SK-N-SH (cell line): ENCODE data around the gene PLAC9.
"Not testable (repeated sequence)": the region's sequence is repeated elsewhere in the genome, so short reads cannot be mapped to it uniquely, and the experiment has no call there.

Experiments used
- EP300 ChIP-seq, 2 experiments: IDR thresholded peaks; 2 replicates each; pipeline versions ENCODE4 v1.4.0 to v1.6.1; 2012; ENCODE audit warnings: borderline replicate concordance in 1 of 2, low read depth in 1 of 2, low read length in 1 of 2
- RFX5 ChIP-seq: IDR thresholded peaks from 2 replicates; pipeline ENCODE4 v1.6.1; 2012; ENCODE audit warnings: mild to moderate bottlenecking, improper control_type of control experiment, low read length
- YY1 ChIP-seq: IDR thresholded peaks from 2 replicates; pipeline ENCODE4 v1.4.0; 2012; ENCODE audit warnings: low read depth, mild to moderate bottlenecking
- TF ChIP-seq, protein P1 (sequence below): fragments of 200-600 bp; sonication (generic); IDR thresholded peaks from 2 replicates; pipeline ENCODE4 v1.6.1; 2017; ENCODE audit warnings: antibody characterized with exemption, mild to moderate bottlenecking, moderate library complexity
- TF ChIP-seq, protein P2 (sequence below): IDR thresholded peaks from 2 replicates; pipeline ENCODE4 v1.4.0; 2012; ENCODE audit warnings: low read depth

DNA sequence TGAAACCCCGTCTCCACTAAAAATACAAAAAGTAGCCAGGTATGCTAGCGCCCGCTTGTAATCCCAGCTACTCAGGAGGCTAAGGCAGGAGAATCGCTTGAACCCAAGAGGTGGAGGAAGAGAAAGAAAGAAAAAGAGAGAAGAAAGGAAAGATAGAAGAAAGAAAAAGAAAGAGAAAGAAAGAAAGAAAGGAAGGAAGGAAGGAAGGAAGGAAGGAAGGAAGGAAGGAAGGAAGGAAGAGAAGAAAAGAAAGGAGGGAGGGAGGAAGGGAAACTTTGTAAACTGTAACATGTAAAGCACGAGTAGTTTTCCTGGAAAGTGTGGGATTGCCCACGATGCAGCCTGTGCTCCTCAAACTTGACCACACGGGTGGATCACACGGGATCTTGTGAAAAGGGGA, 33.2 kb upstream of the PLAC9 start:
- TF ChIP-seq, protein P1, sequence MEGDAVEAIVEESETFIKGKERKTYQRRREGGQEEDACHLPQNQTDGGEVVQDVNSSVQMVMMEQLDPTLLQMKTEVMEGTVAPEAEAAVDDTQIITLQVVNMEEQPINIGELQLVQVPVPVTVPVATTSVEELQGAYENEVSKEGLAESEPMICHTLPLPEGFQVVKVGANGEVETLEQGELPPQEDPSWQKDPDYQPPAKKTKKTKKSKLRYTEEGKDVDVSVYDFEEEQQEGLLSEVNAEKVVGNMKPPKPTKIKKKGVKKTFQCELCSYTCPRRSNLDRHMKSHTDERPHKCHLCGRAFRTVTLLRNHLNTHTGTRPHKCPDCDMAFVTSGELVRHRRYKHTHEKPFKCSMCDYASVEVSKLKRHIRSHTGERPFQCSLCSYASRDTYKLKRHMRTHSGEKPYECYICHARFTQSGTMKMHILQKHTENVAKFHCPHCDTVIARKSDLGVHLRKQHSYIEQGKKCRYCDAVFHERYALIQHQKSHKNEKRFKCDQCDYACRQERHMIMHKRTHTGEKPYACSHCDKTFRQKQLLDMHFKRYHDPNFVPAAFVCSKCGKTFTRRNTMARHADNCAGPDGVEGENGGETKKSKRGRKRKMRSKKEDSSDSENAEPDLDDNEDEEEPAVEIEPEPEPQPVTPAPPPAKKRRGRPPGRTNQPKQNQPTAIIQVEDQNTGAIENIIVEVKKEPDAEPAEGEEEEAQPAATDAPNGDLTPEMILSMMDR = not testable (repeated sequence)
- TF ChIP-seq, protein P2, sequence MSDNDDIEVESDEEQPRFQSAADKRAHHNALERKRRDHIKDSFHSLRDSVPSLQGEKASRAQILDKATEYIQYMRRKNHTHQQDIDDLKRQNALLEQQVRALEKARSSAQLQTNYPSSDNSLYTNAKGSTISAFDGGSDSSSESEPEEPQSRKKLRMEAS = not testable (repeated sequence)
- TF ChIP-seq EP300 (IDR thresholded peaks at IDR 0.05; ENCODE audit: borderline replicate concordance in 1 of 2, low read depth in 1 of 2, low read length in 1 of 2); RFX5; YY1: not testable (repeated sequence)
